GM21576 (cell line): Measurements from ENCODE around the gene PPP1R12A.

Source experiments
- ATAC-seq: cut with Tn5 transposase; IDR thresholded peaks from one replicate; pipeline ENCODE4 v1.9.1; 2021; ENCODE audit warnings: mild to moderate bottlenecking, moderate library complexity; ENCODE audit not compliant: unreplicated experiment

PPP1R12A gene

DNA sequence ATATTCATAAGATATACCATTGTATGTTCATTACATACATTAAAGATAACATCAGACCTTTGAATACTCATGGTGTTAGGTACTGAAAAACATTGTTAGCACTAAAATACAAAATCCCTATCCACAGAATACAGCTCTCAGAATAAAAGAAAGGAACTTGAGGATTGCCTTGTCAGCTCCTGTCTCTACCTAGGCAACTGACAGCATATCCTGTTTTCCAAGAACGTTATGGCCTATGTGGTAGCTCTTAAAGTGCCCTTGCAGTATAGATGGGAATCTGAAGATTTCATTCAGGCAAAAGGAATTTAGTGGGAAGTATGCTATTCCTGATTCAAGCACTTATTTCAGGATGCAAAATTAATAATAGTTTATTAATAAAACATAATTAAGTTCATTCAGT is 1.8 kb upstream of the PPP1R12A start:
- no peak for ATAC-seq

DNA sequence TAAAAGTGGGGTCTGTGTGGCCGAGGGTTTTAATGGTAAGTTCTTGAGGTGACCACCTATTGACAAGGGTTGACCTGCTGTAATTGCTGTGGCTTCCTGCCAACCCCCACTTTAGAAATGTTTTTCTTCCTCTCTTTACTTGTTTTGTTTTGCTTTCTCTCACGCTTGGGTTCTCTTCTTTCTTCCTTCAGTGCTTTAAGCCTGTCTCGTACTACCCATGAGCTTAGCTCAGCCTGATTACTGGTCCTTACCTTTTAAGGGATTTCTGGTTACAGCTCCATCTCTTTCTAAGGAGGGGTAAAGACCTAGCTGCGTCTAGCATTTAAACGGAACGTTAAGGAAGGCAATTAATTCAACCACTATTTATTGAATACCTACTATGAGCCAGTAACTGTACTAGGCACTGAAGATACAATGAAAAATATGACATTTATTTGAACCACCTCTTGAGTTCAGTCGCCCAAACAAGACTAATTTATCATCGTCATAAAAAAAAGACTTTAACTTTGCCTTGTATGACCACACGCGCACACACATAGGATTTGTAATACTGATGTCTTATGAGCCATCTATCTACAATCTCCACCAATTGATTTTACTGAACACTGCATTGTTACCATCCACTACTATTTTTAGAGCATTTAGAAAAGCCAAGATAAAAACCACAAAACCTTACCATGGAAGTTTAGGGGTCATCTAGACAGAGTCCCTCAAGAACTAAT is 888 bp upstream of the PPP1R12A start:
- ATAC-seq = peak; percentile 20

DNA sequence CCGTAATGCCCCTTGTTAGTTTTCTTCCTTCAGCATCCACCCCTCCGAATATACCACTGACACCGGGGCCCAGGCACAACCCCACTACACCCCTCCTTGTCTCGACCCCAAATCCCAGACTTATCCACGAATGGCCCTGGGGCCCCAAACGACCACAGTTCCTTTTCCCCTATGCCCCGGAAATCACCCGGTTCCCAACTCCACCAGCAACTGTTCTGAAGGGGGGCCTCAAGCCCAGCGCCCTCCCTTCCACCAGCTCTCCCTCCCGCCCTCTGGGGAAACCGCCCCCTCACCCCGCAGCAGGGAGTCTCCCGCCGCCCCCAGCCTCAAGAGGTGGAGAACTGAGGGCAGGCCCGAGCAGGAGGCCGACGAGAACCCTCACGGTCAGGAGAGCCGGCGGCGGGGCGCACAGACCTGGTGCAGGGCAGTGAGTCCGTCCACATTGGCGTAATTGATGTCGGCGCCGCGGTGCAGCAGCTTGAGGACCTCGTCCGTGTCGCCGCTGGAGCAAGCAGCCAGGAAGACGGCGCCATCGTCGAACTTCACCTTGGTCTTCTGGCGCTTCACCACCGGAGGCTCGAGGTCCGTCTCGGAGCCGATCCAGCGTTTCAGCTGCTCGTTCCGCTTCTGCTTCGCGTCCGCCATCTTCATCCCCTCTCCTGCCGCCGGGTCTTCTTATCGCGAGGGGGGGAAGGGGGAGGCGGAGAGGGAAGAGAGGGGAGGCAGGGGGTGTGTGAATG is 446 bp downstream of the PPP1R12A start:
- ATAC-seq = peak; percentile 16

DNA sequence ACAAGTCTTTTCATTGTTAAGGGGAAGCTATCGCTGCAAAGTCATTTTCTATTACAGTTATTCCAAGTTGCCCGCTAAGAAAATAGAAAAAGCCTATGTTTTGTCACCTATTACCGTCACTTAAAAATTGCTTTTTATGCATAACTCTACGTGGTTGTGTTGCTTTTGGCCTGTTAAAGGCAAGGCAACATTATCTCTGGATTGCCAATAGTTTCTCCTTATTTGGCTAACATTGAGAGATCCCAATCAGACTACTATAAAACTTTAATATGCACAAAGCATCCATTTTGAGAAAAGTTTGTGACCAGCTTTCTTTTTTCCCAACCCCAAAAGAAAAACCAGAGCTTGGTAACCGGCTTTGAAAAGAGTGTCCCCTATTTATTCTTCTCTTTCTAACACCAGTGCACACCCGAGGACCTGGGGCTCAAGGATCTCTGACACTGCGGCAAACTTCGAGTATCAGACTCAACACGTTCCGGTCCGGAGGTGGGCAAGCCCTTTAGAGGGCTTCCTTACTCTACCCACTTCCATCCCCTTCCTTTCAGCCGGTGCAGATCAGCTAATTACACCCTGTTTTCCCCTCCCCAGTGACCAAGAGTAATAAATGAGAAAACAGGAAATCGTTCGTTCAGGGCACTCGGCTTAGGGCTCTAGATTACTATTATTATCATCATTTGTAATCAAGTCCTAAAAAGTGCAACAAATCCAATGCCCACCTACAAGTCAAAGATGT is 1.2 kb downstream of the PPP1R12A start:
- peak; percentile 16 for ATAC-seq

DNA sequence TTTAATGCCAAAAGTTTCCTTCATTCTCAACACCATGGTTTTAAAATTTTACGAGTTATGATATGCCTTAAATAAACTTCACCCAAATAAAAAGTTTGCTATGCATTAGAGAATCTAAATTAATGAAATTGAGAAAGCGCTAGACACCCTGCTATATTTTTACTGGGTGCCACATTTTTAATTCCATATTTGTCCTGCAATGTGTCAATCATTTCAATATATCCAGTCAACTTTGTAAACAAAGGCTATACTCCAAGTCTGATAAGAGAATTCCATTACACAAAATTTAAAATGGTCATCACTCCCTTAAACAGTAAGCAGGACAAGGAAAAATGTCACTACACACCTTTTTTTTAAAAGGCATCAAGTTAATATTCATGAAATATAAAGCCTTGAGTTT is 1.9 kb downstream of the PPP1R12A start:
- ATAC-seq = no peak

DNA sequence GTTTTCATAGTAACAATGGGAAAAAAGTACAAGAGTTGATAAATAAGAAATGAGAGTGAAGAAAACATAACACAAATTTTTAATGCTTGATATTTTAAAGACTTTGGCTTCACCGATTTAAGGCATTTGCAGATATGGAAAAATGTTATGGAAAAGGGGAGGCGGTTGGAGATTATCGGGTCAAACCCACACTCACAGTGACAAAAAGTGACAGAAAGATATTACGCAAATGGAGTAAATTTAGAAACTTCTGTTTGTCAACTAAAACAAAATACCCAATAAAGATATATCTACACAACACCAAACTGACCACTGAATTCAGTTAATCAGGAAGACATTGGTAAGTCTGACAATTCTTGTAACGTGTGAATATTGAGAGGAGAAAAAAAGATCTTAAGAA is 2.5 kb downstream of the PPP1R12A start:
- no peak for ATAC-seq

DNA sequence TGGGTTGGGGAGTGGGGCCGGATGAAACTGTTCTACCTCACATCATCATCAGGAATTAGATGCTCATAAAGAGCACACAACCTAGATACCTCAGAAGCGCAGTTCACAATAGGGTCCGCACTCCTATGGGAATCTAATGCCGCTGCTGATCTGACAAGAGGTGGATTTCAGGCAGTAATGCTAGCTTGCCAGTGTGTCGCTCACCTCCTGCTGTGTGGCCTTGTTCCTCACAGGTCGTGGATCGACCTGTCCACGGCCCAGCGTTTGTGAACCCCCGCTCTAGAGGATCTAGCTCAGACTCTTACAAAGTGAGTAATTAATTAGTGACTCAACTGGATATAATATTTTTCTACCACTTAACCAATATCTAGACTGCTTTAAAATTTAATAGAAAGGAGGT is 5.8 kb downstream of the PPP1R12A start:
- ATAC-seq = no peak

DNA sequence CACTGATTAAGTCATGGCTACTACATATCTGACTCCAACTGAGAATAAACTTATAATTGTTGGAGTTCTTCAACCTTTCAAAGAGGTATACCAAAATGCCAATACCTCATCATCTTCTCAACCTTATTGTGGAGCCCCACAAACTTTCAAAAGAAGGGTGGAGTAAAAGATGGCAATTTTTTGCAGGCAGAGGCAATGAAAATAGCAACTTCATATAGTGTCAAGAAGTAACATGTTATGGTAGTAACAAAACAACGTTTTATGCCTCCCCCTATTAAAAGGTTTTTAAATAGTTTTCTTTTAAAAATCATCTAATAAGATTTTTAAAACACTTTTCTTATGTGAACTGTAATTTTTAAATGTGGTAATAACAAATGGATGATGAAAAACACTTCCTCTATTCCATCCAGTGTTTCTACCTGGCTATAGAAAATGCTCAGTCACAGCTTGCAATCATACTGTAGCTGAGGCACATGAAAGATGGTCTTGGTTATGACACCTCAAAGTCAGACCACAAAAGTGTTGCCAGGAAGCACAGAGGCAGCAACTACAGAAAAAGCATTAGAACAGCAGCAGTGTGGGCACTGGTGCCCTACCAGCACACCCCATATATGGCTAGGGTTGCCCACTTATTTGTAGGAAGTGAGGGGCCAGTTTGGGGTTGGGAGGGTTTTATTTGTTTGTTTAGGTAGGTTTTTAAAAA is 7.0 kb downstream of the PPP1R12A start:
- ATAC-seq = peak; percentile 98

DNA sequence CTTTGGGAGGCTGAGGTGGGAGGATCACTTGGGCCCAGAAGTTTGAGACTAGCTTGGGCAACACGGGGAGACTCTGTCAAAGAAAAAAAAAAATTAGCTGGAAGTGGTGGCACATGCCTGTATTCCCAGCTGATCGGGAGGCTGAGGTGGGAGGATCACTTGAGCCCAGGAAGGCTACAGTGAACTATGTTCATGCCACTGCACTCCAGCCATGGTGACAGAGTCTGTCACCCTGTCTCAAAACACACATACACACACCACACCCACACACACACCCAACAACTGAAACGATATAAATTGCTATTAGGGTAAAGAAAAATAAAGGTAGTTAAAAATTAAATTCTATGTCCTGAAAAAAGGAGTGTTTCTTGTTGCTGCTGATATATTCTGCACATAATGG is 7.9 kb downstream of the PPP1R12A start:
- ATAC-seq = no peak

DNA sequence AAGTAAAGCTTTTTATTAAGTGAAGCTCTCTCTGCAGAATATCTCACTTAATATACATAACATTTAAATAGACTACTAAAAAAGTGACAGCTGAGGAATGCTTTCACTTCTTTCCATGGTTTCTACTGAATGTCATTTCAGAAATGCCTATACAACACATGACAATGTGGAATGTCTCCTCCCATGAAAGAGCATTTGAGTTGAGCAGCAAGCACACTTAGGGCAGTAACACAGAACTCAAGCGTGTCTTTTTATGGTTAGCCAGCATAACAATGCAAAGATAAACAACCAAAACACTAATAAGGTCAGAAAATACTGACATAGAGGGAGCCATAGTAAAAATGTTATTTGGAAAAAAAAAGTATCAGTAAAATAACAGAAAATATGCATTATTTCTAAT is 9.4 kb downstream of the PPP1R12A start:
- ATAC-seq = no peak

DNA sequence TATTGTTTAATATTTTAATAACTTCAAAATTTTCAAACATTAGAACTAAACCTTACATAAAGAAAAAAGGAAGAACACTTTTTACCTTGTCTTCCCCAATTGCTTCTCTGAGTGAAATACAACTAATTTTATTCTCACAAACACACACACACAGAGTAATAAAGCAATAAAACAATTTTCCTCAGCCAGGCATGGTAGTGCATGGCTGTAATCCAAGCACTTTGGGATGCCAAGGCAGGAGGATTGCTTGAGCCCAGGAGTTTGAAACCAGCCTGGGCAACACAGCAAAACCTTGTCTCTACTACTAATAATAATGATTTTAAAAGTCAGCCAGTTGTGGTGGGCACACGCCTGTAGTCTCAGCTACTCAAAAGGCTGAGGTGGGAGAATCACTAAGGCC is 13.1 kb downstream of the PPP1R12A start:
- no peak for ATAC-seq

DNA sequence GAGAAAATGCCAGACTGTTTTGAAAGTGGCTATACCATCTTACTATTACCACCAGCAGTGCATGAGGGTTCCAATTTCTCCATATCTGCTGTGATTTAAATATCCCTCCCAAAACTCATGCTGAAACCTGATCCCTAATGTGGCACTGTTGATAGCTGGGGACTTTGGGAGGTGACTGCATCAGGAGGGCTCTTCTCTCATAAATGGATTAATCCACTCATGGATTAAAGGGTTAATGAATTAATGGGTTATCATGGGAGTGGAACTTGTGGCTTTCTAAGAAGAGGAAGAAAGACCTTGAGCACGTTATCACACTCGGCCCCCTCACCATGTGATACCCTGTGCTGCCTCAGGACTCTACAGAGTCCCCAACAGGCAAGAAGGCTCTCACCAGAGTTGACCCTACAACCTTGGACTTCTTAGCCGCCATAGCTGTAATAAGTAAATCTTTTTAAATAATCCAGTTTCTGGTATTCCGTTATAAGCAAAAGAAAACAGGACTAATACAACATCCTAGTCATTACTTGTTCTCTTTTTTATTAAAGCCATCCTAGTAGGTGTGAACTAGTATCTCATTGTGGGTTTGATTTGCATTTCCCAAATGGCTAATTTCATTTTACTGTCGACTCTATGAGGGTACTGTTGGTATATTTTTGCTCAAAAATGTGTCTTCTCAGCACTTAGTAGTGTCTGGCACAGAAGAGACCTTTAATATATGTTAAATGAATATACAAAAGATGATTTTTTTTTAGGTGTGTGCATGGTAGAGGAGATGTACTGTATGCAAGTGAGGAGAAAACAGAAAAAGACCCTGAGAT is 14.3 kb downstream of the PPP1R12A start:
- no peak for ATAC-seq

DNA sequence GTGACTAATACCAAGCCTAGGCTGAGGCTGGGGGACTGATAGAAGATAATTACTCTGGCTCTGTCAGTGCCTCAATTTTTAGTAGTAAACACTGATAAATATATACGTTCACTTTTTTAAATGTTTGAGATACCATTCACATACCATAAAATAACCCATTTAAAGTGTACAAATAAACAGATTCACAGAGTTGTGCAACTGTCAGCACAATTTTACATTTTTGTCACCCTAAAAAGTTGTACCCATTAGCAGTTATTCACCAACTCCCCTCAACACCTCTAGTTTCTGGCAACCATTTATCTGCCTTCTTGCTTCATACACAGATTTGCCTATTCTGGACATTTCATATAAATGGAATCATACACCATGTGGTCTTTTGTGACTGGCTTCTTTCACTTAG is 15.1 kb downstream of the PPP1R12A start:
- no peak for ATAC-seq

DNA sequence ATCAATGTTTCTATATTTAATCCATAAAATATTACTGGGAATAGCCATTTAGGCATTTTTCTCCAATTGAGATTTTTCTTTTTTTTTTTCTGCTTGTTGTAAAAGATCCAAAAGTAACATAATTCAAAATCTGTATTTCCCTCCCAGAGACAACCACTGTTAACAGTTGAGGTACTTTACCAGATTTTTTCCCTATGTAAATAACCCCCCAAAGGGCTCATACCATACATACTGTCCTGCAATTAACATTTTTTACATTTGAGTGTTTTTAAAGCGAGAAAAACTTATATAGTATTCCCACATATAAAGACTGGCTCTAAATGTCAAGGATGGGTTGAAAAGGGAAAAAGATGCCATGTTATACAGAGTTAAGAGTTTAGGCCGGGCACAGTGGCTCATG is 18.1 kb downstream of the PPP1R12A start:
- no peak for ATAC-seq

DNA sequence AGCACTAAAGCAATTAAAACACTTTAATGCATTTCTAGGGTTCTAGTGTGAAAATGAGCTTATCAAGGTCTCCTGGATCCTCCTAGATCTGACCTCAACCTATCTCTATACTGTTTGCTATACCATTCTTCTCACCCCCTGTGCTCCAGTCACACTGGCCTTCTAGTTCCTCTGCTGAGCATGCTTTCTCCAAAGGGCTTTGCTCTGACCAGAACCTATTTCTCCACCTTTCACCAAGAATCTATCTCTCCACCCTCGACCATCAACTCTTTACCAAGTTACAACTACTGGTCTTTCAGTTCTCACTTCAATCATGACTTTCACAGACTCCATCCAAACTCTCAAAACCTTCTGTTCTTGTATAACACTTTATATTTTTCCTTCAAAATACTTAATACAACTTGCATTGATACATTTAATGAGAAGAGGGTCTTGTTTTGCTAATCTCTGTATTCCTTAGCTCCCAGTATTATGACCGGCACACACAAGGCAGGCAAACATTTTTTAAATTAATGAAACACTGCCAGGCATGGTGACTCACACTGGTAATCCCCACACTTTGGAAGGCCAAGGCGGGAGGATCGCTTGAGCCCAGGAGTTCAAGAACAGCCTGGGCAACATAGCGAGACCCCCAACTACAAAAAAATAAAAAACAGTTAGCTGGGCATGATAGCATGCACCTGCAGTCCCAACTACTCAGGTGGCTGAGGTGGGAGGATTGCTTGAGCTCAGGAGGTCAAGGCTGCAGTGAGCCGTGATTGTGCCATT is 22.8 kb downstream of the PPP1R12A start:
- no peak for ATAC-seq

DNA sequence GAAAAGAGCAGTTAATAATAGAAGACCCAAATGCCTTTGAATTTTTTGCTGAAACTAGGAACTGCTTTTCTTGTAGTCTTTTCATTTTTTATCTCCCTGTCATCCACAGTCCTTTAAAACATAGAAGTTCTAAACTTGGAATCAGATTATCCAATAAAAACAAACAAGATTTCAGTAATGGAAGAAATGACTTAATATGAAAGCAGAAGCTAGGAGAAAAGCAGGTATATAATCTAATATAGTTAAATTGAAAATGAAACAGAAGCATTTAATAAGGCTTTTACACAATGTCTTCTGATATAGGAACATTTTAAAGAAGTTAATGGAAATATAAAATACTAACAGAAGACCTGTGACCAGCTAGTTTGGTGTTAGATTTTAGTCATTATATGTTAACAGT is 26.5 kb downstream of the PPP1R12A start:
- no peak for ATAC-seq

DNA sequence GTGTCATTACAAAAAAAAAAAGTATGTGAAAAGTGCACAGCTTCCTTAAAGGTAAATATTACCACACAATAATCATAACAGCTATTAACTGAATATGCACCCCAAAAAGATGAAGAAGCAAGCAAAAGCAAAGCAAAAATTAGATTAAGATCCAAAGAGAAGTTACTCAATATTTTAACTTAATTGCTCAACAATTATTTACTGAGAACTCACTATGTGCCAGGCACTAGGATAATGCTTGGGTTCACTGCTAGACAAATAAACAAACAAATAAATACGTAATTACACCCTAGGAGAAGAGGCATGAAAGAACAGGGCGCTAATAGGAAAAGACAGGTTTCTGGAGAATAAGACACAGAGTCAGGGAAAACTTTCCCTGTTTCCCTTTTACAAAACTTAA is 33.4 kb downstream of the PPP1R12A start:
- no peak for ATAC-seq

DNA sequence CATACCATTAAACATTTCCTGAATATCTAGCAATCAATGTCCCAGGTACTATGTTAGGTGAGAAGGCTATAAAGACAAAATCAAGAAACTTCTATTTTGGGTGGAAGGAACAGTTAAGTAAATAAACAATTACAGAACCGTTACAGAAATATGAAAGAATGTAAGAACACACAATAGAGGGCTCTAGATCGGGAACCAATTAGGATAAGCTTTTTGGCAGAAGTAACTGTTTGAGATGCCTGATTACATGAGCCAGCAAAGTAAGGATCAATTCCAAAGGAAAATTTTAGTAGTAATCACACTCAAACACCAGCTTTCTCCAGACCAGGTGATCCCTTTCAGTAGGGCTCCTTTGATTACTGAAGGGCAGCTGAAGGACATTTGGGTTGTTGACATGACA is 33.9 kb downstream of the PPP1R12A start:
- ATAC-seq = no peak

DNA sequence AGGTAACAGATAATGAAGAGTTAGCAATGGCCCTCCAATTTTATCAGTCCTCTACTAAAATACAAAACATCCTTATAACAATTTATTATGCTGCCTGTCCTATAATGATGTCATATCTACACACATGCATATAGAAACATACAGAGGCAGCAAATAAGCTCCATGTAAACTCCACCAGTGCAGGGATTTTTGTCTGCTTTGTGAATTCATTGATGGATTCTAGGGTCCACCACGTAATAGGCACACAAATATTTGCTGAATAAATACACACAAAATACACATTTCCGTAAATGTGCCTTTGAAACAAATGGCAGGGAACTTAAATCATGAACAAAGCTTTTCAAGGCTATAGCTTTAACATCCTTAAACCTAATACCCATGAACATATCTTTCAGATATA is 34.7 kb downstream of the PPP1R12A start:
- ATAC-seq = no peak

DNA sequence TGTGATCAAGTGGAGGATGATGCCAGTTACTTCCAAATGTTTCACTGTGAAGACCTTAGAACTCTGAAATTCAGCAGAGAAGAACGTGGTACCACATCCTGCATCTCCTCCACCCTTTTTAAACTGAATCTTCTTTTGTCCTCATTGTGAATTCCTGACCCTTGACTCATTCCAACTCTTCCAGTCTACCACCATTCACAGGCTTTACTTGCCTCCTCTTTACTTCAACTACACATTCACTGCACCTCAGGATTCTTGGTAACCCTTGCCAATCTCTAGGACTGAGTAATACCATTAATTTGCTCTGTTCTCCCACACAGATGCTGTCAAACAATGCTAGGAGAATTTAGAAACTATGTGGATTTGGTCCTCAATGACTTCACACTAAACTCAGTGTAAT is 37.3 kb downstream of the PPP1R12A start:
- ATAC-seq = no peak
